Suprapubic skin (tissue), 3 donors: ENCODE results near the gene TMEM30A.

Experiments used
- CTCF ChIP-seq, 2 donors: fragments of 200-600 bp in 1 of 2; fragments of 450-650 bp in 1 of 2; sonication (generic) in 1 of 2; IDR thresholded peaks; one replicate each; pipeline ENCODE4 v1.5.1; 2016 to 2019; ENCODE audit warnings: antibody characterized with exemption in 2 of 2, mild to moderate bottlenecking in 1 of 2, moderate library complexity in 1 of 2
- EP300 ChIP-seq: sonication (generic); formaldehyde crosslinking; IDR thresholded peaks from one replicate; pipeline ENCODE4 v1.6.1; 2017; ENCODE audit warnings: antibody characterized with exemption

GRCh38 chr6:75244063-75244584, 40.5 kb downstream of the TMEM30A start:
- TF ChIP-seq EP300, result no peak
- no peak for TF ChIP-seq CTCF (IDR thresholded peaks at IDR 0.05)
